T-cell (primary cell): Measurements from ENCODE around the gene SLF1. TPM values are rescaled to one million over a fixed set of nuclear protein-coding genes. Genes with fewer than 3 reads are reported as not detected.

Source experiments
- ATAC-seq, 4 experiments: fragments of 200-7000 bp in 3 of 4; fragments of 150-1000 bp in 1 of 4; cut with Tn5 transposase; replicated peaks in 1 of 4; 1 replicate in 3 of 4; 2 replicates in 1 of 4; pipeline ENCODE4 v1.10.0; 2021; ENCODE audit warnings: moderate library complexity in 3 of 4, mild to moderate bottlenecking in 2 of 4, moderate number of reproducible peaks in 1 of 4
- CTCF ChIA-PET, 2 donors: fragments of 300-600 bp; sonication (Branson Sonifier 250); formaldehyde crosslinking; loops; one replicate each; lab custom pipeline; 2022; ENCODE audit warnings: antibody characterized with exemption in 2 of 2; lab: Charles Lee
- POLR2A ChIA-PET, 2 donors: fragments of 300-600 bp; sonication (Branson Sonifier 250); formaldehyde crosslinking; loops; one replicate each; lab custom pipeline; 2022; ENCODE audit warnings: antibody characterized with exemption in 2 of 2; lab: Charles Lee
- DNase-seq, 35 experiments: peaks; one replicate each; pipeline versions ENCODE4 v3.0.0 to v3.0.0-alpha.2; 2013 to 2023
- H3K27ac ChIP-seq: one replicate; pipeline ENCODE4 v1.5.1; 2013; ENCODE audit warnings: low read length
- H3K27me3 ChIP-seq, 2 experiments: replicated peaks in 1 of 2; 1 replicate in 1 of 2; 2 replicates in 1 of 2; pipeline versions ENCODE4 v1.6.1 to v1.7.0; 2013; ENCODE audit warnings: low read length in 1 of 2, mixed read lengths in 1 of 2; ENCODE audit not compliant: control insufficient read depth in 2 of 2, insufficient read depth in 2 of 2; ENCODE audit errors: extremely low read depth in 1 of 2
- H3K36me3 ChIP-seq, 2 donors: 1 replicate in 1 of 2; 2 replicates in 1 of 2; pipeline versions ENCODE4 v1.6.1 to v1.7.0; 2013; ENCODE audit warnings: low read length in 1 of 2; ENCODE audit not compliant: control insufficient read depth in 2 of 2, insufficient read depth in 1 of 2; ENCODE audit errors: extremely low read depth in 1 of 2
- H3K4me1 ChIP-seq, 2 experiments: 1 replicate in 1 of 2; 2 replicates in 1 of 2; pipeline versions ENCODE4 v1.6.1 to v1.7.0; 2013; ENCODE audit warnings: low read length in 2 of 2, mixed read lengths in 1 of 2; ENCODE audit not compliant: insufficient read depth in 2 of 2, control insufficient read depth in 1 of 2; ENCODE audit errors: extremely low read depth in 1 of 2
- H3K4me3 ChIP-seq, 2 donors: 1 replicate in 1 of 2; 2 replicates in 1 of 2; pipeline versions ENCODE4 v1.5.1 to v1.7.0; 2013; ENCODE audit warnings: mild to moderate bottlenecking in 2 of 2, low read length in 1 of 2, moderate library complexity in 1 of 2; ENCODE audit not compliant: control insufficient read depth in 1 of 2; ENCODE audit errors: extremely low read depth in 1 of 2
- H3K9me3 ChIP-seq: 2 replicates; pipeline ENCODE4 v1.7.0; 2013
- H3K27ac Mint-ChIP-seq, 2 donors: one replicate each; pipeline ENCODE4 v1.8.0; 2020 to 2021; ENCODE audit warnings: mild to moderate bottlenecking in 2 of 2, mixed read lengths in 2 of 2
- H3K27me3 Mint-ChIP-seq, 2 donors: one replicate each; pipeline ENCODE4 v1.8.0; 2021 to 2022; ENCODE audit warnings: mixed read lengths in 2 of 2
- H3K36me3 Mint-ChIP-seq: one replicate; pipeline ENCODE4 v1.8.0; 2021; ENCODE audit warnings: mixed read lengths
- H3K4me1 Mint-ChIP-seq, 3 donors: one replicate each; pipeline ENCODE4 v1.8.0; 2020 to 2022; ENCODE audit warnings: mixed read lengths in 3 of 3, mild to moderate bottlenecking in 1 of 3
- H3K4me3 Mint-ChIP-seq, 3 donors: one replicate each; pipeline ENCODE4 v1.8.0; 2020 to 2022; ENCODE audit warnings: mild to moderate bottlenecking in 3 of 3, mixed read lengths in 3 of 3, moderate library complexity in 3 of 3
- H3K9me3 Mint-ChIP-seq, 3 donors: one replicate each; pipeline ENCODE4 v1.8.0; 2020 to 2022; ENCODE audit warnings: mixed read lengths in 3 of 3
- WGBS: methylation state at CpG from one replicate; pipeline ENCODE4 v1.1.5; 2013; ENCODE audit warnings: missing lambda C conversion rate; ENCODE audit not compliant: insufficient coverage; 5-methylcytosine and 5-hydroxymethylcytosine counted together
- total RNA-seq, 35 experiments: library from RNA in 6 of 35; stranded (reverse) in 6 of 35; fragments of 120-200 nt in 1 of 35; gene quantifications; one replicate each; pipeline versions ENCODE4 v1.2.1 to v1.2.4 and lab custom pipeline; 2013 to 2026

SLF1 gene
- total RNA-seq, 5 donors from 2014 or later (not counting 1 experiment from before 2014, with no cell fraction given), result 7.8 to 13.4 (median 11.1) TPM

- ChIA-PET POLR2A (interaction anchor here (0.6 kb wide), 2 partner anchors 390 to 1274 kb away, joined by 3 read pairs; no protein-coding TSS in a partner anchor), CTCF (interaction anchor here (0.6 to 1.9 kb wide), 3 partner anchors 75 to 361 kb away, joined by 3 to 5 read pairs (median 4); no protein-coding TSS in a partner anchor)
- Mint-ChIP-seq H3K27me3 (no peaks in the 10 kb centered on the region), H3K27ac (no peak overlapping the region), H3K9me3 (no peaks in the 10 kb centered on the region), H3K4me3 (no peak overlapping the region), H3K4me1 (peaks cover 0 to 10% (median 0%) of the 10 kb centered on the region in 3 donors), H3K36me3 (peaks cover 52% of the 10 kb centered on the region)
- H3K27me3 ChIP-seq, result no peaks in the 10 kb centered on the region
- peaks cover 0 to 27% of the 10 kb centered on the region in 2 donors for H3K36me3 ChIP-seq
- ATAC-seq, result no peak
- DNase-seq, result no peak
- no peaks in the 10 kb centered on the region for H3K9me3 ChIP-seq
- H3K27ac ChIP-seq, result no peak overlapping the region
- WGBS, result no CpG with 5 or more reads among the region's 2 CpGs
- no peaks in the 10 kb centered on the region for H3K4me1 ChIP-seq
- no peak overlapping the region for H3K4me3 ChIP-seq
Observed at GRCh38 chr5:94690778-94691177, 72.3 kb downstream of the SLF1 start.

DNA sequence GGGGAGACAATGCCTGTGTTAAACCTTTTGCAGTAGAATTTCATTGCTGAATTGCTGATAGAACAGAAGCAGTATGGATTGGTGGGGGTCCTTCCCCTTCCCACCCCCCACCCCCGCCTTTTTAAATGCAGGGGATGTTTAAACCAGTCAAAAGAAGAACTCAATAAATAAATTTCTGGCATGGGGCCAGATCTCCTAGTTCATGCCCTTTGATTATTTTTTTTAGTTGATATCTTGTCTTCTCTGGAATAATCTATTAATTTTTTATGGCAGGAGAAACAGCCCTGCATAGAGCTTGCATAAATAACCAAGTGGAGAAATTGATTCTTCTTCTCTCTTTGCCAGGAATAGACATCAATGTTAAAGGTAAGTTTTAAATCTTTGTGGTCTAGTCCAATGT, 72.8 kb downstream of the SLF1 start:
- Histone ChIP-seq H3K9me3 (no peaks in the 10 kb centered on the region), H3K4me1 (no peaks in the 10 kb centered on the region), H3K4me3 (no peak overlapping the region), H3K27ac (no peak overlapping the region), H3K27me3 (no peaks in the 10 kb centered on the region), H3K36me3 (peaks cover 0 to 27% of the 10 kb centered on the region in 2 donors)
- H3K27me3 Mint-ChIP-seq, result no peaks in the 10 kb centered on the region
- no peak overlapping the region for H3K4me3 Mint-ChIP-seq
- ATAC-seq (no peak), DNase-seq (no peak)
- POLR2A ChIA-PET, result interaction anchor here in 1 of 2 donors (0.6 kb wide), 1 partner anchor 1274 kb away, joined by 3 read pairs; no protein-coding TSS in a partner anchor
- peaks cover 0 to 10% (median 0%) of the 10 kb centered on the region in 3 donors for H3K4me1 Mint-ChIP-seq
- H3K27ac Mint-ChIP-seq, result no peak overlapping the region
- H3K36me3 Mint-ChIP-seq, result peaks cover 49% of the 10 kb centered on the region
- CTCF ChIA-PET, result interaction anchor here in 1 of 2 donors (0.6 kb wide), 1 partner anchor 76 kb away, joined by 3 read pairs; no protein-coding TSS in a partner anchor
- WGBS, result no CpG with 5 or more reads among the region's 1 CpG
- no peaks in the 10 kb centered on the region for H3K9me3 Mint-ChIP-seq

DNA sequence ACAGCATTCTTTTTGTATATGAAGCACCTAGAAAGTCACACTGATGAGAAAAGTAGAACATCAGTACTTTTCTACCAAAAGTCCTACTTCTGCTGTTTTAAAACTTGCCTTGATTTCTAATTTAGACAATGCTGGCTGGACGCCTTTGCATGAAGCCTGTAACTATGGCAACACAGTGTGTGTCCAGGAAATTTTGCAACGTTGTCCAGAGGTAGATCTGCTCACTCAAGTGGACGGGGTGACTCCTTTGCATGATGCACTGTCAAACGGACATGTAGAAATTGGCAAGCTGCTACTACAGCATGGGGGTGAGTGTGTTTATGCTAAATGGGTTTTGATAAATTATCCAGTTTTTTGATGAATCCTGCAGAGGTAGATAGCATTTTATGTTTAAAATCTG, 73.5 kb downstream of the SLF1 start:
- ATAC-seq, result no peak
- Mint-ChIP-seq H3K27ac (no peak overlapping the region), H3K36me3 (peaks cover 47% of the 10 kb centered on the region), H3K9me3 (no peaks in the 10 kb centered on the region), H3K27me3 (no peaks in the 10 kb centered on the region), H3K4me3 (no peak overlapping the region), H3K4me1 (peaks cover 0 to 10% (median 0%) of the 10 kb centered on the region in 3 donors)
- no peaks in the 10 kb centered on the region for H3K27me3 ChIP-seq
- POLR2A ChIA-PET, result no interaction called here
- H3K9me3 ChIP-seq, result no peaks in the 10 kb centered on the region
- peaks cover 0 to 26% of the 10 kb centered on the region in 2 donors for H3K36me3 ChIP-seq
- CTCF ChIA-PET, result interaction anchor here in 1 of 2 donors (1.1 to 1.4 kb wide), 3 partner anchors 72 to 167 kb away, joined by 3 to 12 read pairs (median 3); no protein-coding TSS in a partner anchor
- H3K4me1 ChIP-seq, result no peaks in the 10 kb centered on the region
- DNase-seq, result no peak
- no peak overlapping the region for H3K4me3 ChIP-seq
- WGBS, result 95% methylated on average over 3 of the region's 4 CpGs
- no peak overlapping the region for H3K27ac ChIP-seq

GRCh38 chr5:94692581-94692980, 74.1 kb downstream of the SLF1 start:
- Histone ChIP-seq H3K27ac (no peak overlapping the region), H3K36me3 (peaks cover 0 to 21% of the 10 kb centered on the region in 2 donors), H3K9me3 (no peaks in the 10 kb centered on the region), H3K4me1 (no peaks in the 10 kb centered on the region), H3K27me3 (no peaks in the 10 kb centered on the region), H3K4me3 (no peak overlapping the region)
- H3K27ac Mint-ChIP-seq, result no peak overlapping the region
- ATAC-seq, result no peak
- no peak overlapping the region for H3K4me3 Mint-ChIP-seq
- no peaks in the 10 kb centered on the region for H3K9me3 Mint-ChIP-seq
- no peak for DNase-seq
- CTCF ChIA-PET, result interaction anchor here in 1 of 2 donors (1.1 to 1.4 kb wide), 3 partner anchors 73 to 168 kb away, joined by 3 to 12 read pairs (median 3); no protein-coding TSS in a partner anchor
- H3K4me1 Mint-ChIP-seq, result peaks cover 0 to 10% (median 0%) of the 10 kb centered on the region in 3 donors
- POLR2A ChIA-PET, result no interaction called here
- no CpG with 5 or more reads among the region's 3 CpGs for WGBS
- H3K36me3 Mint-ChIP-seq, result peaks cover 47% of the 10 kb centered on the region
- no peaks in the 10 kb centered on the region for H3K27me3 Mint-ChIP-seq

- Histone ChIP-seq H3K27ac (no peak overlapping the region), H3K27me3 (no peaks in the 10 kb centered on the region), H3K4me1 (no peaks in the 10 kb centered on the region), H3K36me3 (peaks cover 3 to 21% of the 10 kb centered on the region in 2 donors), H3K9me3 (no peaks in the 10 kb centered on the region), H3K4me3 (no peak overlapping the region)
- Mint-ChIP-seq H3K27me3 (no peaks in the 10 kb centered on the region), H3K36me3 (peaks cover 49% of the 10 kb centered on the region), H3K9me3 (no peaks in the 10 kb centered on the region), H3K4me3 (no peak overlapping the region), H3K4me1 (peaks cover 0 to 10% (median 0%) of the 10 kb centered on the region in 3 donors), H3K27ac (peak overlapping the region; percentile 1 to 2)
- ChIA-PET POLR2A (no interaction called here), CTCF (interaction anchor here in 1 of 2 donors (1.1 to 1.4 kb wide), 3 partner anchors 73 to 168 kb away, joined by 3 to 12 read pairs (median 3); no protein-coding TSS in a partner anchor)
- peak in 2 of 4 experiments; percentile 34 to 47 for ATAC-seq
- peak in 1 of 35 experiments; percentile 62 for DNase-seq
- WGBS, result no CpG with 5 or more reads among the region's 5 CpGs
Observed at GRCh38 chr5:94693043-94693822, 74.8 kb downstream of the SLF1 start.

- ATAC-seq, result no peak
- H3K27me3 Mint-ChIP-seq, result no peaks in the 10 kb centered on the region
- DNase-seq, result no peak
- Histone ChIP-seq H3K4me3 (no peak overlapping the region), H3K36me3 (peaks cover 5 to 18% of the 10 kb centered on the region in 2 donors), H3K27me3 (no peaks in the 10 kb centered on the region), H3K9me3 (no peaks in the 10 kb centered on the region), H3K4me1 (no peaks in the 10 kb centered on the region), H3K27ac (no peak overlapping the region)
- no peak overlapping the region for H3K27ac Mint-ChIP-seq
- H3K36me3 Mint-ChIP-seq, result peaks cover 45% of the 10 kb centered on the region
- WGBS, result no CpG with 5 or more reads among the region's 1 CpG
- H3K4me3 Mint-ChIP-seq, result no peak overlapping the region
- ChIA-PET CTCF (no interaction called here), POLR2A (no interaction called here)
- H3K4me1 Mint-ChIP-seq, result peaks cover 0 to 8% (median 0%) of the 10 kb centered on the region in 3 donors
- H3K9me3 Mint-ChIP-seq, result no peaks in the 10 kb centered on the region
Observed at GRCh38 chr5:94693845-94694370, 75.4 kb downstream of the SLF1 start.
